A549 (cell line): ENCODE data around the gene PSMB11. TPM values are rescaled to one million over a fixed set of nuclear protein-coding genes. Genes with fewer than 3 reads are reported as not detected.

Experiments used
- ATAC-seq, 2 experiments: fragments of 200-7000 bp in 1 of 2; fragments of >200 bp in 1 of 2; cut with Nextera tagmentation in 1 of 2; cut with Tn5 transposase in 1 of 2; 3 replicates each; pipeline versions ENCODE4 v1.8.0 to v1.9.1; 2018 to 2020; ENCODE audit warnings: mild to moderate bottlenecking in 1 of 2, moderate library complexity in 1 of 2
- CTCF ChIA-PET: fragments of 300-600 bp; sonication (Branson Sonifier 250); formaldehyde crosslinking; extraction: SDS; loops from one replicate; lab custom pipeline; 2021; ENCODE audit warnings: antibody characterized with exemption, inconsistent platforms; lab: Yijun Ruan, JAX
- POLR2A ChIA-PET: fragments of 350-600 bp; formaldehyde crosslinking; extraction: SDS; loops from one replicate; lab custom pipeline; 2021; ENCODE audit warnings: antibody characterized with exemption, inconsistent platforms; lab: Yijun Ruan, JAX
- DNase-seq, 2 experiments: peaks; one replicate each; pipeline versions ENCODE4 v3.0.0 to v3.0.0-alpha.2; 2011 to 2016; ENCODE audit warnings: low read depth in 1 of 2, low spot score in 1 of 2
- FAIRE-seq: peaks from 2 replicates; lab custom pipeline; 2011; peaks lifted over from hg19 to GRCh38; lab: Jason Lieb, UNC
- H3K27ac ChIP-seq, 2 experiments: fragments of >200 bp; sonication (Bioruptor Twin); formaldehyde crosslinking; 3 replicates each; pipeline ENCODE4 v1.5.1; 2016 to 2017
- H3K4me1 ChIP-seq: fragments of >200 bp; sonication (Bioruptor Twin); formaldehyde crosslinking; 3 replicates; pipeline ENCODE4 v1.6.1; 2016
- H3K4me2 ChIP-seq: fragments of >200 bp; sonication (Bioruptor Twin); formaldehyde crosslinking; 3 replicates; pipeline ENCODE4 v1.6.1; 2016
- H3K4me3 ChIP-seq: fragments of >200 bp; sonication (Bioruptor Twin); formaldehyde crosslinking; 3 replicates; pipeline ENCODE4 v1.5.1; 2016
- H3K9me3 ChIP-seq: fragments of >200 bp; sonication (Bioruptor Twin); formaldehyde crosslinking; 3 replicates; pipeline ENCODE4 v1.6.1; 2016
- ATOH8 ChIP-seq: fragments of 250-450 bp; sonication (Bioruptor Pico); IDR thresholded peaks from 2 replicates; pipeline ENCODE4 v1.5.0; 2020; ENCODE audit warnings: low read depth, mild to moderate bottlenecking, moderate library complexity
- BHLHE40 ChIP-seq: IDR thresholded peaks from 2 replicates; pipeline ENCODE4 v1.6.1; 2012; ENCODE audit warnings: low read depth, low read length, inconsistent platforms
- CEBPB ChIP-seq, 2 experiments: fragments of >200 bp in 1 of 2; sonication (Bioruptor Twin) in 1 of 2; formaldehyde crosslinking in 1 of 2; IDR thresholded peaks; 2 replicates each; pipeline ENCODE4 v1.6.1; 2012 to 2016
- CHD2 ChIP-seq: fragments of 150-350 bp; IDR thresholded peaks from 2 replicates; pipeline ENCODE4 v1.6.1; 2014; ENCODE audit warnings: low read length; ENCODE audit not compliant: partially characterized antibody
- CHD4 ChIP-seq: fragments of 200-600 bp; sonication (generic); IDR thresholded peaks from 2 replicates; pipeline ENCODE4 v1.6.1; 2016; ENCODE audit warnings: antibody characterized with exemption, mild to moderate bottlenecking, borderline replicate concordance
- E2F6 ChIP-seq: IDR thresholded peaks from 2 replicates; pipeline ENCODE4 v1.6.1; 2012; ENCODE audit warnings: low read depth, borderline replicate concordance
- HDAC2 ChIP-seq: fragments of 200-600 bp; sonication (generic); IDR thresholded peaks from 2 replicates; pipeline ENCODE4 v1.6.1; 2016
- HES2 ChIP-seq: fragments of >200 bp; sonication (Bioruptor Twin); formaldehyde crosslinking; IDR thresholded peaks from 2 replicates; pipeline ENCODE4 v1.6.1; 2016
- HOXA7 ChIP-seq: fragments of 250-450 bp; sonication (Bioruptor Pico); IDR thresholded peaks from 2 replicates; pipeline ENCODE4 v1.5.0; 2020; ENCODE audit warnings: mild to moderate bottlenecking, moderate library complexity
- HOXB5 ChIP-seq: fragments of 250-450 bp; sonication (Bioruptor Pico); IDR thresholded peaks from 2 replicates; pipeline ENCODE4 v1.5.0; 2020; ENCODE audit warnings: mild to moderate bottlenecking, moderate library complexity
- JUNB ChIP-seq: fragments of >200 bp; sonication (Bioruptor Twin); formaldehyde crosslinking; IDR thresholded peaks from 2 replicates; pipeline ENCODE4 v1.6.1; 2016
- MAX ChIP-seq: IDR thresholded peaks from 2 replicates; pipeline ENCODE4 v1.6.1; 2012
- NFE2L2 ChIP-seq: fragments of 150-350 bp; conservative IDR thresholded peaks from 2 replicates; pipeline ENCODE4 v1.6.1; 2014; ENCODE audit warnings: low read length
- POLR2A ChIP-seq: IDR thresholded peaks from 2 replicates; pipeline ENCODE4 v1.6.1; 2012; ENCODE audit warnings: mild to moderate bottlenecking, low read length
- RAD21 ChIP-seq, 2 experiments: fragments of >200 bp in 1 of 2; sonication (Bioruptor Twin) in 1 of 2; formaldehyde crosslinking in 1 of 2; IDR thresholded peaks in 1 of 2; conservative IDR thresholded peaks in 1 of 2; 2 replicates in 1 of 2; 3 replicates in 1 of 2; pipeline ENCODE4 v1.6.1; 2012 to 2018; ENCODE audit warnings: inconsistent platforms in 1 of 2
- TP53 ChIP-seq: fragments of 250-450 bp; sonication (Bioruptor Pico); IDR thresholded peaks from 2 replicates; pipeline ENCODE4 v1.5.0; 2021; ENCODE audit warnings: mild to moderate bottlenecking, moderate library complexity
- USF2 ChIP-seq: fragments of 450-650 bp; IDR thresholded peaks from 2 replicates; pipeline ENCODE4 v1.6.1; 2014; ENCODE audit warnings: antibody characterized with exemption
- ZC3H11A ChIP-seq: fragments of 450-650 bp; IDR thresholded peaks from 2 replicates; pipeline ENCODE4 v1.6.1; 2014; ENCODE audit warnings: antibody characterized with exemption, mild to moderate bottlenecking
- WGBS: methylation state at CpG from one replicate; pipeline ENCODE4 v1.1.6; 2017; ENCODE audit errors: missing lambda C conversion rate; 5-methylcytosine and 5-hydroxymethylcytosine counted together
- polyA plus RNA-seq, 4 experiments: library from polyadenylated mRNA; depleted of rRNA in 3 of 4; stranded (reverse); fragments of >200 nt; fragmentation: RNase III in 1 of 4; extraction: RNeasy Plus Mini Kit Qiagen cat#74134 plus additional on column Dnase treatment in 1 of 4; gene quantifications; 2 replicates in 3 of 4; 3 replicates in 1 of 4; pipeline ENCODE4 v1.2.3, GENCODE V29; 2011 to 2017

The PSMB11 gene
- polyA plus RNA-seq, 2 of the 4 experiments (the other 2 are of a cell fraction) = not detected

GRCh38 chr14:23047034-23047634 is 5.1 kb downstream of the PSMB11 start:
- TF ChIP-seq JUNB = no peak
- TF ChIP-seq HDAC2 = no peak
- TF ChIP-seq MAX = no peak
- TF ChIP-seq POLR2A = no peak
- TF ChIP-seq RAD21 (conservative IDR thresholded peaks at IDR 0.05 in 1 of 2, IDR thresholded peaks at IDR 0.05 in 1 of 2) = no peak
- TF ChIP-seq CHD4 = no peak
- TF ChIP-seq CEBPB (IDR thresholded peaks at IDR 0.05) = no peak
- TF ChIP-seq NFE2L2 = no peak
- no peak for TF ChIP-seq ZC3H11A
- TF ChIP-seq CHD2 = no peak
- no peak for TF ChIP-seq HOXB5 (CRISPR knock-in tag)
- 60% methylated on average over 6 of the region's 6 CpGs for WGBS
- ChIA-PET CTCF (interaction anchor here (0.7 to 33.8 kb wide), 7 partner anchors 8 to 59 kb away, joined by 3 to 1206 read pairs (median 4); partner anchors contain the start of genes AJUBA and CDH24), POLR2A (no interaction called here)
- H3K27ac ChIP-seq = 0 out of 6 replicates have a peak overlapping the region, but pooled peaks of 1 of the 2 experiments have one; percentile 12
- no peak overlapping the region for H3K4me2 ChIP-seq
- H3K4me3 ChIP-seq = no peak overlapping the region
- FAIRE-seq (no peak), DNase-seq (no peak), ATAC-seq (no peak)
- H3K9me3 ChIP-seq = no peaks in the 10 kb centered on the region
- no peaks in the 10 kb centered on the region for H3K4me1 ChIP-seq

GRCh38 chr14:23047751-23048693 is 6.0 kb downstream of the PSMB11 start:
- DNase-seq (no peak), ATAC-seq (no peak), FAIRE-seq (no peak)
- Histone ChIP-seq H3K4me3 (no peak overlapping the region), H3K9me3 (no peaks in the 10 kb centered on the region), H3K4me2 (no peak overlapping the region), H3K4me1 (no peaks in the 10 kb centered on the region), H3K27ac (no peak overlapping the region)
- CTCF ChIA-PET = interaction anchor here (0.7 to 33.8 kb wide), 6 partner anchors 10 to 60 kb away, joined by 3 to 1206 read pairs (median 3); partner anchors contain the start of genes AJUBA and CDH24
- POLR2A ChIA-PET = no interaction called here
- WGBS = 94% methylated on average over 63 of the region's 85 CpGs
- no peak for TF ChIP-seq BHLHE40
- no peak for TF ChIP-seq CEBPB (IDR thresholded peaks at IDR 0.05)
- no peak for TF ChIP-seq ZC3H11A
- TF ChIP-seq ATOH8 (CRISPR knock-in tag) = no peak
- TF ChIP-seq TP53 (CRISPR knock-in tag) = no peak
- TF ChIP-seq CHD2 = no peak
- no peak for TF ChIP-seq CHD4
- TF ChIP-seq USF2 = no peak
- TF ChIP-seq JUNB = no peak
- TF ChIP-seq E2F6 = no peak

- TF ChIP-seq HOXA7 (no peak), HES2 (no peak)
- Histone ChIP-seq H3K27ac (no peak overlapping the region), H3K4me1 (no peaks in the 10 kb centered on the region), H3K9me3 (no peaks in the 10 kb centered on the region), H3K4me3 (no peak overlapping the region), H3K4me2 (no peak overlapping the region)
- DNase-seq (no peak), ATAC-seq (no peak), FAIRE-seq (no peak)
- 100% methylated on average over 4 of the region's 9 CpGs for WGBS
- POLR2A ChIA-PET = no interaction called here
- CTCF ChIA-PET = interaction anchor here (0.9 to 33.8 kb wide), 4 partner anchors 10 to 119 kb away, joined by 3 to 1206 read pairs (median 30); partner anchors contain the start of genes AJUBA and CDH24
Observed at GRCh38 chr14:23049011-23049410, 7.0 kb downstream of the PSMB11 start.
